Cardiac muscle cell (in vitro differentiated cells and primary cell): ENCODE results near the gene TRIM15. TPM values are rescaled to one million over a fixed set of nuclear protein-coding genes. Genes with fewer than 3 reads are reported as not detected.

Experiments
- DNase-seq, 2 donors: peaks; one replicate each; pipeline versions ENCODE4 v3.0.0 to v3.0.0-alpha.2; 2010 to 2017; ENCODE audit warnings: low read depth in 1 of 2, low spot score in 1 of 2
- H3K27ac ChIP-seq: fragments of 200-600 bp; sonication (generic); 2 replicates; pipeline ENCODE4 v1.5.1; 2016
- H3K27me3 ChIP-seq: fragments of 200-600 bp; sonication (generic); 2 replicates; pipeline ENCODE4 v1.6.0; 2016; ENCODE audit warnings: control low read depth
- H3K36me3 ChIP-seq: fragments of 200-600 bp; sonication (generic); 2 replicates; pipeline ENCODE4 v1.5.1; 2016; ENCODE audit warnings: control low read depth
- H3K4me1 ChIP-seq: fragments of 200-600 bp; sonication (generic); 2 replicates; pipeline ENCODE4 v1.8.1; 2017; ENCODE audit warnings: low read depth, mild to moderate bottlenecking, mixed run types
- H3K4me3 ChIP-seq: fragments of 200-600 bp; sonication (generic); 2 replicates; pipeline ENCODE4 v1.5.1; 2016; ENCODE audit warnings: mild to moderate bottlenecking
- H3K9me3 ChIP-seq: fragments of 200-600 bp; sonication (generic); 2 replicates; pipeline ENCODE4 v1.5.1; 2017; ENCODE audit warnings: low read depth, mild to moderate bottlenecking, control low read depth
- polyA plus RNA-seq: library from polyadenylated mRNA; unstranded; fragments of >200 nt; fragmentation: Nextera tagmentation; extraction: Ambion mirVana; gene quantifications from 2 replicates; pipeline ENCODE4 v1.2.1, GENCODE V29; 2016
- total RNA-seq: library from RNA; depleted of rRNA; stranded (reverse); fragments of >200 nt; gene quantifications from 2 replicates; pipeline ENCODE4 v1.2.3, GENCODE V29; 2016
- TF ChIP-seq, protein P1 (sequence below): IDR thresholded peaks from 2 replicates; pipeline ENCODE4 v1.5.1; 2012; ENCODE audit warnings: low read depth, mild to moderate bottlenecking, low read length

TRIM15 gene
- total and polyA plus RNA-seq, 2 experiments from 2014 or later = not detected

DNA sequence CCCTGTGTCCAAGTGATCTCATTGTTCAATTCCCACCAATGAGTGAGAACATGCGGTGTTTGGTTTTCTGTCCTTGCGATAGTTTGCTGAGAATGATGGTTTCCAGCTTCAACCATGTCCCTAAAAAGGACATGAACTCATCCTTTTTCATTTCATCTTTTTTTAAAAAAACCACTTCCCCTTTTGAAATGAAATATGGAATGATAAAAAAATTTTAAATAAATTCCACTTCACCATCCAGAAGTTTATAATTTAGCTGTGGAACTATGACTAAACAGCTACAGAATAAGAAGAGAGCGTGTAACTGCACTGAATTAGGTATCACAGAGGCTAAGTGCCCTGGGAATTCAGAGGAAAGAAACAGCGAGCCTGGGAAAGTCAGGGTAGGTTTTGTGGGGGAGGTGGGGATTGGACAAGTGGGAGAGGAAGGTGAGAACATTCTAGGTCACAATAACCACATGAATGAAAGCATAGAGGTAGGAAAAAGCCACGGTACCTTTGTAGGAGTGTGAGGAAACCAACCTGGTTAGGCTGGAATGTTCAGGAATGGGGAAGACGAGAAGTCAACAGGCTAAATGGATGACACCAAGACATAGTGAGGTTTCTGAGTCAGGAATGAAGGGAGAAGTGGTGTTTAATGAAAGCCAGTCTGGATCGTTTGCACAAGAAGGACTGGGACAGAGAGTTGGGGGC, 13.3 kb upstream of the TRIM15 start:
- DNase-seq = no peak
- Histone ChIP-seq H3K9me3 (no peaks in the 10 kb centered on the region), H3K27ac (no peak overlapping the region), H3K4me3 (no peak overlapping the region), H3K36me3 (no peaks in the 10 kb centered on the region), H3K4me1 (no peaks in the 10 kb centered on the region), H3K27me3 (peaks cover 30% of the 10 kb centered on the region)
- TF ChIP-seq, protein P1, sequence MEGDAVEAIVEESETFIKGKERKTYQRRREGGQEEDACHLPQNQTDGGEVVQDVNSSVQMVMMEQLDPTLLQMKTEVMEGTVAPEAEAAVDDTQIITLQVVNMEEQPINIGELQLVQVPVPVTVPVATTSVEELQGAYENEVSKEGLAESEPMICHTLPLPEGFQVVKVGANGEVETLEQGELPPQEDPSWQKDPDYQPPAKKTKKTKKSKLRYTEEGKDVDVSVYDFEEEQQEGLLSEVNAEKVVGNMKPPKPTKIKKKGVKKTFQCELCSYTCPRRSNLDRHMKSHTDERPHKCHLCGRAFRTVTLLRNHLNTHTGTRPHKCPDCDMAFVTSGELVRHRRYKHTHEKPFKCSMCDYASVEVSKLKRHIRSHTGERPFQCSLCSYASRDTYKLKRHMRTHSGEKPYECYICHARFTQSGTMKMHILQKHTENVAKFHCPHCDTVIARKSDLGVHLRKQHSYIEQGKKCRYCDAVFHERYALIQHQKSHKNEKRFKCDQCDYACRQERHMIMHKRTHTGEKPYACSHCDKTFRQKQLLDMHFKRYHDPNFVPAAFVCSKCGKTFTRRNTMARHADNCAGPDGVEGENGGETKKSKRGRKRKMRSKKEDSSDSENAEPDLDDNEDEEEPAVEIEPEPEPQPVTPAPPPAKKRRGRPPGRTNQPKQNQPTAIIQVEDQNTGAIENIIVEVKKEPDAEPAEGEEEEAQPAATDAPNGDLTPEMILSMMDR = no peak

DNA sequence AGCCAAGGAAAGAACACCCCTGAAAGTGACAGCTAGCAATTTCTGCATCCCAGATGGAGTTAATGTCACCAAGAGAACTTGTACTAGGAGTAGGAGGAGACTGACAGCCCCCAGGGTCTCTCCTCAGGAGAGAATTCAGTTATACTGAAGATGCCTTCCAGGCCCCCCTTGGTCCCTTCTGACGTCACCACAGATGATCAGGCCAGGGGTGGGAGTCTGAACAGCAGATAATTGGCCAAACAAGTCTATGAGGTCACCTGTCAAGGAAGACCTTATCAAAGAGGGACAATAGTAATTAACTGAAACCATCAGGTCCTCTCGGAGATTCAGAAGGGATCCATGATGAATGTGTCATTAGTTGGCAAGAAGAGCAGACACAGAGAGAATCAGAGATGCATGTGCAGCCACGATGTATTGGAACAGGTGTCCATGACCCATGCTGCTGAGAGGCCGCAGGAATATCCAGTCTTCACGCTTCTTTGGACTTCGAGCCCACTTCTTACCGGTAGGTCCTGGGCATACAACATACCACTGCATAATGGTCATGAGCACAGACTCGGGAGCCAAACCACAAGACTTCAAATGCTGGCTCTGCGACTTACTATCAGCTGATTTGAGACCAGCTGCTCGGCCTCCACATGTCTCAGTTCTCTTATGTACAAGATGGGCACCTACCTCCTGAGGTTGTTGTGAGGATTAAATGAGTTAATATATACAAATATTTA, 12.5 kb upstream of the TRIM15 start:
- TF ChIP-seq, protein P1 = no peak
- H3K9me3 ChIP-seq = no peaks in the 10 kb centered on the region
- no peaks in the 10 kb centered on the region for H3K36me3 ChIP-seq
- no peak overlapping the region for H3K27ac ChIP-seq
- H3K27me3 ChIP-seq = peaks cover 35% of the 10 kb centered on the region
- peak in 1 of 2 donors; percentile 39 for DNase-seq
- H3K4me1 ChIP-seq = no peaks in the 10 kb centered on the region
- H3K4me3 ChIP-seq = no peak overlapping the region

DNA sequence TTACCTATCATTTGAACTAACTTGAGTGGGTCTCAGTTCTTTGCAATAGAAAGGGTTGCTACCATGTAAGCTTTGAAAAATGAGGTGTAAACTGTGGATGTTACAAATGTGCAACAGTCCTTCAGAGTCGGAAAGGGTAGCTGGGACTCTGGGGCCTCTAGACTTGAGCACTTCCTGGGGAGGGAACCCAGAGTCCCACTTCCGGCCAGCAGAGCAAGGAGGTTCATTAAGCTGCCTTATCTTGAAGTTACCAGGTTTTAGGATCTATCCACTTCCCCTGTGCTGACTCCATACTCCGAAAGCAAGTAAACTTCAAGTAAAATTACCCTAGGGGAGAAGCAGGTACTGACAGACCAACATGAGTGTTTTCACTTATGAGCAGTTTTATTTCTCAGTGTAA, 11.8 kb upstream of the TRIM15 start:
- no peak overlapping the region for H3K27ac ChIP-seq
- H3K27me3 ChIP-seq = peaks cover 38% of the 10 kb centered on the region
- DNase-seq = no peak
- no peak overlapping the region for H3K4me3 ChIP-seq
- TF ChIP-seq, protein P1 = no peak
- no peaks in the 10 kb centered on the region for H3K36me3 ChIP-seq
- H3K4me1 ChIP-seq = no peaks in the 10 kb centered on the region
- no peaks in the 10 kb centered on the region for H3K9me3 ChIP-seq

DNA sequence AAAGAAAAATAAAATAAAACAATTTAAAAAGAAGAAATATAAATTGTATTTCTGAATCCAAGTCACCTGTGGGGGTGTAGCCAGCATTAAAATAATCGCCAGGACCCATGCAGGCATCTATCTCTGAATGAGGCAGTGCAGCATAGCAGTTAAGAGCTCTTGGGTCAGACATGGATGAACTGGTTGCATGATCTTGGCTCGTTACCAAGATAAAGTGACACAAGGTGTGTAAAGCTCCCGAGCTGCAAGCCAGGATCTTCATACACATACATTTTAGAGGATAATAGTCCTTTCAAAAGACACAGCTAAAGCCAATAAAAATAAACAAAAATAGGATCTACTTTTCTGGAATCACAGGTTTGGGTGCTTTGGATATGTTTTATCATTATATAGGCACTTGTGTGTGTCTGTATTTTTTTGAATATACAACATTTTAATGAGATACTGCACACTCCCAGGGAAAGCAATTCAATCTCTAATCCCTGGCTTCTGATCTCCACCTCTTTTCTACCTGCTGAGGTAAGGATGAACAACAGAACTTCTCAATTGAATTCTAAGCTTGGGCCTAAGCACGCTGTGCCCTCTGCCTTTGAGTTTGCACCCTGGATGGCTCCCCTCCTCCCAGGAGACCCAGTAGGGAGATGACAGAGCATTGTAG, 11.2 kb upstream of the TRIM15 start:
- H3K4me3 ChIP-seq = no peak overlapping the region
- DNase-seq = no peak
- TF ChIP-seq, protein P1 = no peak
- H3K27ac ChIP-seq = no peak overlapping the region
- H3K4me1 ChIP-seq = no peaks in the 10 kb centered on the region
- H3K9me3 ChIP-seq = no peaks in the 10 kb centered on the region
- H3K36me3 ChIP-seq = no peaks in the 10 kb centered on the region
- H3K27me3 ChIP-seq = peaks cover 43% of the 10 kb centered on the region

DNA sequence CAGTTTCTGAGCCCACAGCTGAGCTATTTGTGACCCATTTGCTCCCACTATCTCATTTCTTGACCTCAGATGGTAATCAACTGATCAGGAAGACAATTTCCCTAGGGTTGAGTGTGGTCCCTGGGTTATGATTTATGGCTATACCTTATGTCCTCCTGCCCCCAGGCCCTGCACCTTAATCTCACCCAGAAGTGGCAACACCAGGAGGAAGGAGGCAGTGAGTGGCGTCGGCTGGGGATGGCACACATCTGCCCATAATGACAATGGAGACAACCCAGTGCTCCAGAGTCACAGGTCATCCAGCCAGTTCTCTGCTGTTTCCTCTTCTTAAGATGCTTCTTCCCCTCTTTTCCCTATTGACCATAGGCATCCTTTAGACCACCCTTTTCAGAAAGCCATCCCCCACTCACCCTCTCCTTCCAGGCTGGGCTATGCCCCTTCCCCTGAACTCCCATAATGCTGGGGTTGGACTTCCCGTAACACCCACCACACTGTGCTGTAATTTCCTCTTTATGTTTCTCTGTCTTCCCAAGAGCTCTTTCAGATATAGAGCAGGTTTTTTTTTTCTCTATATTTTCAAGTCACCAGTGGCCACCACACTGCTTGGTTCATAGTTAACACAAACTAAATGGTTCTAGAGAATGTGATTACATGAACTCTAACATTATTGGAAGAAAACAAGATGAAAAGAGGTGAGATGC, 10.3 kb upstream of the TRIM15 start:
- Histone ChIP-seq H3K27me3 (peaks cover 50% of the 10 kb centered on the region), H3K36me3 (no peaks in the 10 kb centered on the region), H3K9me3 (no peaks in the 10 kb centered on the region), H3K27ac (no peak overlapping the region), H3K4me1 (no peaks in the 10 kb centered on the region), H3K4me3 (no peak overlapping the region)
- TF ChIP-seq, protein P1 = no peak
- DNase-seq = no peak
